ENCODE results near the gene CPEB3.

DNA sequence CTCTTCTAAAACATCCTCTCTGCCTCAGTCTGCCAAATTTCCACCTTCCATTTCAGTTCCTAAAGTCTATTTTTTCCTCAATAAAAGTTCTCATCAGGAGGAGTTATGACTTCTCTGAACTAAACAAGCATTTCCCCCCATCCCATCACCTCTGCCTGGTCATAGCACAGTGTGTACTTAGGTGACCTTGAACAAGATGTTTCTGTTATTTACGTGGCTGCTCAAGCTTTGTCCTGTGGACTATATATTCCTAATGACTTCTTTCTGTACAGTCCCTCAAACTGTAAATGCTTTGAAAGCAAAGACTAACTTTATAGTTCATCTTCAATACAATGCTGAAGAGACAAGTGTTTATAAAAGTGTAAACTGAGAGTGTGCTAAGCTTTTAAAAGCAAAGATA lies 166.9 kb downstream of the CPEB3 start:
- TF ChIP-seq, protein P1, sequence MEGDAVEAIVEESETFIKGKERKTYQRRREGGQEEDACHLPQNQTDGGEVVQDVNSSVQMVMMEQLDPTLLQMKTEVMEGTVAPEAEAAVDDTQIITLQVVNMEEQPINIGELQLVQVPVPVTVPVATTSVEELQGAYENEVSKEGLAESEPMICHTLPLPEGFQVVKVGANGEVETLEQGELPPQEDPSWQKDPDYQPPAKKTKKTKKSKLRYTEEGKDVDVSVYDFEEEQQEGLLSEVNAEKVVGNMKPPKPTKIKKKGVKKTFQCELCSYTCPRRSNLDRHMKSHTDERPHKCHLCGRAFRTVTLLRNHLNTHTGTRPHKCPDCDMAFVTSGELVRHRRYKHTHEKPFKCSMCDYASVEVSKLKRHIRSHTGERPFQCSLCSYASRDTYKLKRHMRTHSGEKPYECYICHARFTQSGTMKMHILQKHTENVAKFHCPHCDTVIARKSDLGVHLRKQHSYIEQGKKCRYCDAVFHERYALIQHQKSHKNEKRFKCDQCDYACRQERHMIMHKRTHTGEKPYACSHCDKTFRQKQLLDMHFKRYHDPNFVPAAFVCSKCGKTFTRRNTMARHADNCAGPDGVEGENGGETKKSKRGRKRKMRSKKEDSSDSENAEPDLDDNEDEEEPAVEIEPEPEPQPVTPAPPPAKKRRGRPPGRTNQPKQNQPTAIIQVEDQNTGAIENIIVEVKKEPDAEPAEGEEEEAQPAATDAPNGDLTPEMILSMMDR (IDR thresholded peaks at IDR 0.05; ENCODE audit: low read length), result no peak
- no peak for TF ChIP-seq EZH2 (IDR thresholded peaks at IDR 0.05; ENCODE audit: borderline replicate concordance, low read length)
